Bladder microvascular endothelial cell (primary cell): ENCODE data around the gene SMO. TPM values are rescaled to one million over a fixed set of nuclear protein-coding genes. Genes with fewer than 3 reads are reported as not detected.

ENCODE experiments used
- total RNA-seq: library from RNA; depleted of rRNA; stranded (reverse); fragments of >200 nt; gene quantifications from 2 replicates; pipeline ENCODE4 v1.2.3, GENCODE V29; 2014

The SMO gene
- 0.49 and 8.4 TPM in 2 replicates for total RNA-seq

DNA sequence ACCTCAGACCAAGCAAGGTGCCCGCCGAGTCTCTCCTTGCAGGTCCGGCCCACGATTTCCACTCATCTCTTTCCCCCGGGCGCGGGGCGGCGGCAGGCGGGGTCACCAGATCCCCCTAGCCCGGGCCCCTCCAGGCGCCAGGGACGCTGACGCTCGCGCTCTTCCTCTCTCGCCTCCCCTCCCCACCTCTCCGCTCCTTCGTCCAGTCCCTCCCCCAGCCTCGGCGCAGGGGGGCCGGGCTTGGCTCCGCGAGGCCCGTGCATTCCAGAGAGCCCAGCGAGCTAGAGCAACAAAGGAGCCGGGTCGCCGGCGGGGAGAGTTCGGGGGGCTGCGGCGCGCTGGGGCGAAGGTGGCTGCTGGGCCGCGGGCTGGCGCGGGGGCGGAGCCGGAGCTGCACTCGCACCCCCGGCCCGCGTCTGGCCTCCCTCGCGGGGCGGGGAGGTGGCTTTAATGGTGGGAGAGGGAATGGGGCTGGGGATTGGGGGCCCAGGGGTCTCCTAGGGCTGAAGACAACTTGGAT is at the start of gene SMO:
Gene SMO, plus strand, starts transcription at position 262 of the 520 bp plus-strand sequence. CDS start 519 bp downstream, outside the sequence.

DNA sequence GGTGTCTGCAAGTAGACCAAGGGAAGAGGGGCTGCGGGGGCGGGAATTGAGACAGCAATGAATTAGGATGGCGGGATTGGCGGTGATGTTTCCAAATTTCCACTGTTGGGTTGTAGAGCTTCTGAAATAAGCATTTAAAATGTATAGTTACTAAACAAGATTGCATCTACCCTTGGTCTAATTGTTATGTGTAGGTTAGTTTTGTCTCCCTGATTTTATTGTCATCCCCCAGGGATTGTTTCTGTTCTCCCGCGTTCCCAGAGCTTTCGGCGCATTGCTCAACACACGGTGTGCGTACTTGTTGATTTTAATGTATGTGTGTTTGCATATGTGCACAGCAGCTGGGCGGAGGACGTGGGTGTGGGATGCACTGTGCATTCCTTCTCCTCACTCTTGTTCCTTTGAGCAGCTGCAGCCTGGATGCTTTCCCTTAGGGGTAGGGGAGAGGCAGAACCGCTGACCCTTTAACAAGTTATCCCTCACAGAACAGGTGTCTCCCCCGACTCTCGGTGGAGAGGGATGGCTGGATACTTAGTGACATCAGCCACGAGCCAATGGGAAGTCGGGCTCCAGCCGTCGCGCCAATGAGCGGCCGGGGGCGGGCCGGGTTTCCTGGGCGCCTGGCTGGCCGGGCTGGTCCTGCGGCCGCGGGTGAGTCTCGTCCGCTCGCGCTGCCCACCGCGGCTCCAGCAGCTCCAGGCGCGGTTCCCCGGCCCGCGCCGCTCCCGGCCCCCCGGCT is 44.2 kb upstream of the SMO start, which contains the start of gene TSPAN33:
Gene TSPAN33, plus strand, starts transcription at position 613 of the 739 bp plus-strand sequence. CDS start 274 bp downstream, outside the sequence.

DNA sequence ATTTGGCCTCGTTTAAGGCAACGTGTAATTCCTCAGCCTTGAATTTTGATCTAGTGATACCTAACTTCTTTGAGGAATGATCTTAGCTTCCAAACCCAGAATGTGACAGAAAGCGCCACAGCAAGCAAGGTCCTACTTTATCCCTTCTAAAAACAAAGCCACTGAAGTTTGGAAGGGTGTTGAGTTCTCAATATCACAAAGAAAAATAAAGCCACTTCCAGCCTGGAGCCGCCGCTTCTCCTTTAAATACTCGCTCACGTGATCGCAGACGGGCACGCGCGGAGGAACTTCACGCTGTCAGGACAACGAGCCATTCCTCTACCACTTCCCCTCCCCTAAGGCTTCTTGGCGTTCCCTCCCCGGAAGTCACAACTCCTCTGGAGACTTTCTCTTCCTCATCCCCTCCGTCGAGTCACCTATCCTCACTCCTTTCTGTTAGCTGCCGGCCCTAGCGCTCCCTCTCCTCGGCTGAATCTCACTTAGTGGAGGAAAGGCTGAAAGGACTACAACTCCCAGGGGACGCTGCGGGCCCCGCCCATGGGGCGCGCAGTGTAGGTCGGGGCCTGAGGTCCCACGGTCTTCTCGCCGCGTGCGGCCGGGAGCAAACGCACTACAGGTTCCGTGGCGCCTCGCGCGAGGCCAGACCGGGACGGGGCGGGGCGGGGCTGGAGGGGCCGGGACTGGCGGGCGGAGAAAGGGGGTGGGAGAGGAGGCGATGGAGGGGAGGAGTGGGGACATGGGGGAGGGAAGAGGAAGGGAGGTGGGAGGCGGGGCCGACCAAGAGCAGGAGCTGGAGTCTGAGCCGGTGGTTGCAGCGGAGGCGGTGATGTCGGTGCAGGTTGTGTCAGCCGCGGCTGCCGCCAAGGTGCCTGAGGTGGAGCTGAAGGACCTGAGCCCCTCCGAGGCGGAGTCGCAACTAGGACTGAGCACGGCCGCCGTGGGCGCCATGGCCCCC is 36.1 kb downstream of the SMO start, which contains the start of gene AHCYL2:
Gene AHCYL2, plus strand, starts transcription at position 780 of the 955 bp plus-strand sequence.

Other genes starting within 250 kb of the SMO start
- 38.7 and 65.3 TPM in 2 replicates for gene TNPO3, start 133.5 kb upstream of the SMO start, total RNA-seq
- under 0.01 TPM in 1 of 2 replicates, not detected in the other for gene TSPAN33, start 43.9 kb upstream of the SMO start, total RNA-seq
- gene AHCYL2, start 36.4 kb downstream of the SMO start, total RNA-seq = 6.2 and 24.1 TPM in 2 replicates
- 2.8 and 3.2 TPM in 2 replicates for gene STRIP2, start 245.8 kb downstream of the SMO start, total RNA-seq